ENCODE measurements around the gene CACNA2D1.
A peak's percentile ranks its signal among the peaks of the same experiment; 100 is the strongest.

GRCh38 chr7:82114237-82114636 is 329.3 kb downstream of the CACNA2D1 start:
- TF ChIP-seq CTCF (conservative IDR thresholded peaks at IDR 0.05; ENCODE audit: low read depth, low read length), result 0 out of 2 replicates have a peak, but pooled peaks have one; percentile 28
- no peak for TF ChIP-seq EZH2 (IDR thresholded peaks at IDR 0.05; ENCODE audit: low read length, unreplicated experiment)
- TF ChIP-seq EZH2phosphoT487 (IDR thresholded peaks at IDR 0.05; ENCODE audit: borderline replicate concordance, low read length), result no peak

All from PC-3 (cell line).